ENCODE data around the gene LSM6. TPM values are rescaled to one million over a fixed set of nuclear protein-coding genes. Genes with fewer than 3 reads are reported as not detected.

Gene LSM6
- total and polyA plus RNA-seq, 4 donors: 29.3 to 46.2 (median 44.1) TPM

GRCh38 chr4:146236216-146236615, 60.7 kb downstream of the LSM6 start:
- peaks cover under 1% of the 10 kb centered on the region for H3K4me1 ChIP-seq (ENCODE audit: control insufficient read depth, insufficient read depth, low read length)
- no peaks in the 10 kb centered on the region for H3K9me3 ChIP-seq (ENCODE audit: control insufficient read depth, insufficient read depth, low read length)
- H3K36me3 ChIP-seq (ENCODE audit: control insufficient read depth, insufficient read depth, low read length): no peaks in the 10 kb centered on the region
- no peak overlapping the region for H3K27ac ChIP-seq (ENCODE audit: low read depth, low read length)
- no peak for DNase-seq (ENCODE audit: low read depth in 4 of 6, low spot score in 6 of 6)
- 100% methylated on average over 1 of the region's 5 CpGs for WGBS (ENCODE audit: insufficient coverage)
- H3K27me3 ChIP-seq (ENCODE audit: control insufficient read depth, insufficient read depth, low read length): no peaks in the 10 kb centered on the region
- H3K4me3 ChIP-seq (ENCODE audit: low read depth, low read length): no peak overlapping the region

- Histone ChIP-seq H3K36me3 (ENCODE audit: control insufficient read depth, insufficient read depth, low read length) (no peaks in the 10 kb centered on the region), H3K9me3 (ENCODE audit: control insufficient read depth, insufficient read depth, low read length) (no peaks in the 10 kb centered on the region), H3K27me3 (ENCODE audit: control insufficient read depth, insufficient read depth, low read length) (no peaks in the 10 kb centered on the region), H3K4me3 (ENCODE audit: low read depth, low read length) (no peak overlapping the region), H3K4me1 (ENCODE audit: control insufficient read depth, insufficient read depth, low read length) (peaks cover 6% of the 10 kb centered on the region), H3K27ac (ENCODE audit: low read depth, low read length) (no peak overlapping the region)
- 73% methylated on average over 2 of the region's 6 CpGs for WGBS (ENCODE audit: insufficient coverage)
- peak in 1 of 6 donors; percentile 44 for DNase-seq (ENCODE audit: low read depth in 4 of 6, low spot score in 6 of 6)
Observed at GRCh38 chr4:146237092-146237491, 61.6 kb downstream of the LSM6 start.

- 83% methylated on average over 2 of the region's 3 CpGs for WGBS (ENCODE audit: insufficient coverage)
- H3K27ac ChIP-seq (ENCODE audit: low read depth, low read length): no peak overlapping the region
Observed at GRCh38 chr4:146238107-146238506, 62.6 kb downstream of the LSM6 start.

More at GRCh38 chr4:146238107-146238506, 62.6 kb downstream of the LSM6 start:
- no peak for DNase-seq (ENCODE audit: low read depth in 4 of 6, low spot score in 6 of 6)
- no peaks in the 10 kb centered on the region for H3K9me3 ChIP-seq (ENCODE audit: control insufficient read depth, insufficient read depth, low read length)
- peaks cover 16% of the 10 kb centered on the region for H3K4me1 ChIP-seq (ENCODE audit: control insufficient read depth, insufficient read depth, low read length)
- H3K4me3 ChIP-seq (ENCODE audit: low read depth, low read length): no peak overlapping the region
- no peaks in the 10 kb centered on the region for H3K36me3 ChIP-seq (ENCODE audit: control insufficient read depth, insufficient read depth, low read length)
- no peaks in the 10 kb centered on the region for H3K27me3 ChIP-seq (ENCODE audit: control insufficient read depth, insufficient read depth, low read length)

Other genes with a start within 250 kb of the LSM6 start
- 10 to 100 TPM; 22.3 to 26.4 TPM for gene ZNF827, start 236.9 kb upstream of the LSM6 start, total RNA-seq
- gene ZNF827, start 236.9 kb upstream of the LSM6 start, polyA plus RNA-seq (ENCODE audit: insufficient read length in 2 of 2): 10 to 100 TPM; 25.8 to 33.6 TPM
- under 1 TPM; 0.11 to 0.30 TPM for gene REELD1, start 38.8 kb downstream of the LSM6 start, total RNA-seq
- gene REELD1, start 38.8 kb downstream of the LSM6 start, polyA plus RNA-seq (ENCODE audit: insufficient read length in 2 of 2): under 1 TPM; 0.16 to 0.27 TPM